Loucy (cell line): ENCODE data around the gene GAD2.
"Not testable (repeated sequence)": the region's sequence is repeated elsewhere in the genome, so short reads cannot be mapped to it uniquely, and the experiment has no call there.

Experiments used
- H2AFZ ChIP-seq: fragments of 200-600 bp; sonication (generic); 2 replicates; pipeline ENCODE4 v1.6.0; 2016; ENCODE audit warnings: antibody characterized with exemption, mild to moderate bottlenecking, low read length, moderate library complexity
- H3F3A ChIP-seq: fragments of 200-600 bp; 2 replicates; pipeline ENCODE4 v1.6.0; 2016; ENCODE audit warnings: antibody characterized with exemption, low read depth, mild to moderate bottlenecking
- H3K27me3 ChIP-seq: fragments of 200-600 bp; sonication (generic); 2 replicates; pipeline ENCODE4 v1.6.1; 2014; ENCODE audit warnings: low read length, mild to moderate bottlenecking; ENCODE audit not compliant: insufficient read depth, poor library complexity, severe bottlenecking
- H3K36me3 ChIP-seq: fragments of 200-600 bp; sonication (generic); 2 replicates; pipeline ENCODE4 v1.6.1; 2016; ENCODE audit warnings: low read length; ENCODE audit not compliant: insufficient read depth
- H3K4me1 ChIP-seq: fragments of 200-600 bp; sonication (generic); 2 replicates; pipeline ENCODE4 v1.5.1; 2014; ENCODE audit warnings: low read length, mild to moderate bottlenecking; ENCODE audit not compliant: insufficient read depth, poor library complexity, severe bottlenecking
- H3K4me2 ChIP-seq: fragments of 200-600 bp; sonication (generic); 2 replicates; pipeline ENCODE4 v1.6.0; 2014; ENCODE audit warnings: antibody characterized with exemption, low read length, low read depth, mild to moderate bottlenecking; ENCODE audit not compliant: poor library complexity, severe bottlenecking
- H3K4me3 ChIP-seq: fragments of 200-600 bp; sonication (generic); 2 replicates; pipeline ENCODE4 v1.5.1; 2014; ENCODE audit warnings: low read length, mild to moderate bottlenecking, mixed read lengths; ENCODE audit not compliant: poor library complexity, severe bottlenecking
- H3K79me2 ChIP-seq: fragments of 200-600 bp; sonication (generic); 2 replicates; pipeline ENCODE4 v1.6.1; 2014; ENCODE audit warnings: low read length; ENCODE audit not compliant: insufficient read depth
- H3K9ac ChIP-seq: fragments of 200-600 bp; sonication (generic); 2 replicates; pipeline ENCODE4 v1.6.0; 2014; ENCODE audit warnings: mild to moderate bottlenecking, low read depth, low read length, moderate library complexity; ENCODE audit not compliant: poor library complexity, severe bottlenecking
- H3K9me2 ChIP-seq: fragments of 200-600 bp; sonication (generic); replicated peaks from 2 replicates; pipeline ENCODE4 v1.6.1; 2016; ENCODE audit warnings: low read depth, low read length, mixed read lengths
- H3K9me3 ChIP-seq: fragments of 200-600 bp; sonication (generic); 2 replicates; pipeline ENCODE4 v1.6.1; 2014; ENCODE audit warnings: mild to moderate bottlenecking, antibody characterized with exemption, low read length, low read depth; ENCODE audit not compliant: insufficient read depth
- H4K20me1 ChIP-seq: fragments of 200-600 bp; sonication (generic); 2 replicates; pipeline ENCODE4 v1.6.0; 2014; ENCODE audit warnings: antibody characterized with exemption, low read length, mild to moderate bottlenecking; ENCODE audit not compliant: insufficient read depth, poor library complexity, severe bottlenecking
- EZH2phosphoT487 ChIP-seq: fragments of 200-600 bp; IDR thresholded peaks from 2 replicates; pipeline ENCODE4 v1.6.1; 2018; ENCODE audit warnings: antibody characterized with exemption, mild to moderate bottlenecking, moderate library complexity, borderline replicate concordance
- TF ChIP-seq, protein P1 (sequence below): fragments of 200-600 bp; sonication (generic); conservative IDR thresholded peaks from 2 replicates; pipeline ENCODE4 v1.5.1; 2014; ENCODE audit warnings: mild to moderate bottlenecking, antibody characterized with exemption, low read length

Gene GAD2

DNA sequence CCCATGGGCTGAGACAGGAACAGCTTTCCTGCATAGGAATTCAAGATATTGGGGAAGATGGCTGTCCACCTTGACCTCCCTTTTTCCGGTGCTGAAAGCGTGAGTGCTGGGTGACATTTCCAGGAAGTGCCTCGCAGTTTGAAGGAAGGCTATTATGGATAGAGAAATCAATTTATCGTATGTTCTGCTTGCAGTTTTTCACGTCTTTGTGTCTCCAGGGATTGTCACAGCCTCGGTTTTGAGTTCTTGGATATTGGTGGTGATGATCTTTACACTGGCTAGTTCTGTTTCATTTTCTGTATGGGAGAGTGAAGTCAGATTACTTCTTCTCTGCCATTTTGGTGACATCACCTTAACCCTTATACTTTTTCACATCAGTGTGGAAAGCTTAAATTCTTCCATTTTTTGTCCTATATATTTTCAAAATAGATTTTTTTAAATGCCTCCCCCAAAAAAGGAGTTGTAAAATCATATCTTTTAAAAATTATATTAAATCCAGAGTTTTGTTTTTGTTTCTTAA lies 119.1 kb downstream of the GAD2 start:
- TF ChIP-seq, protein P1, sequence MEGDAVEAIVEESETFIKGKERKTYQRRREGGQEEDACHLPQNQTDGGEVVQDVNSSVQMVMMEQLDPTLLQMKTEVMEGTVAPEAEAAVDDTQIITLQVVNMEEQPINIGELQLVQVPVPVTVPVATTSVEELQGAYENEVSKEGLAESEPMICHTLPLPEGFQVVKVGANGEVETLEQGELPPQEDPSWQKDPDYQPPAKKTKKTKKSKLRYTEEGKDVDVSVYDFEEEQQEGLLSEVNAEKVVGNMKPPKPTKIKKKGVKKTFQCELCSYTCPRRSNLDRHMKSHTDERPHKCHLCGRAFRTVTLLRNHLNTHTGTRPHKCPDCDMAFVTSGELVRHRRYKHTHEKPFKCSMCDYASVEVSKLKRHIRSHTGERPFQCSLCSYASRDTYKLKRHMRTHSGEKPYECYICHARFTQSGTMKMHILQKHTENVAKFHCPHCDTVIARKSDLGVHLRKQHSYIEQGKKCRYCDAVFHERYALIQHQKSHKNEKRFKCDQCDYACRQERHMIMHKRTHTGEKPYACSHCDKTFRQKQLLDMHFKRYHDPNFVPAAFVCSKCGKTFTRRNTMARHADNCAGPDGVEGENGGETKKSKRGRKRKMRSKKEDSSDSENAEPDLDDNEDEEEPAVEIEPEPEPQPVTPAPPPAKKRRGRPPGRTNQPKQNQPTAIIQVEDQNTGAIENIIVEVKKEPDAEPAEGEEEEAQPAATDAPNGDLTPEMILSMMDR = no peak
- TF ChIP-seq EZH2phosphoT487 = no peak
- no peaks in the 10 kb centered on the region for H3K9me3 ChIP-seq
- no peak overlapping the region for H3K9ac ChIP-seq
- H4K20me1 ChIP-seq = no peaks in the 10 kb centered on the region
- H3K4me1 ChIP-seq = peaks cover 5% of the 10 kb centered on the region
- H3F3A ChIP-seq = no peaks in the 10 kb centered on the region
- H3K9me2 ChIP-seq = no peaks in the 10 kb centered on the region
- H3K4me3 ChIP-seq = peak overlapping the region; percentile 66
- H2AFZ ChIP-seq = peak overlapping the region; percentile 94
- no peaks in the 10 kb centered on the region for H3K36me3 ChIP-seq
- H3K79me2 ChIP-seq = no peaks in the 10 kb centered on the region
- peak overlapping the region; percentile 77 for H3K4me2 ChIP-seq
- H3K27me3 ChIP-seq = no peaks in the 10 kb centered on the region

DNA sequence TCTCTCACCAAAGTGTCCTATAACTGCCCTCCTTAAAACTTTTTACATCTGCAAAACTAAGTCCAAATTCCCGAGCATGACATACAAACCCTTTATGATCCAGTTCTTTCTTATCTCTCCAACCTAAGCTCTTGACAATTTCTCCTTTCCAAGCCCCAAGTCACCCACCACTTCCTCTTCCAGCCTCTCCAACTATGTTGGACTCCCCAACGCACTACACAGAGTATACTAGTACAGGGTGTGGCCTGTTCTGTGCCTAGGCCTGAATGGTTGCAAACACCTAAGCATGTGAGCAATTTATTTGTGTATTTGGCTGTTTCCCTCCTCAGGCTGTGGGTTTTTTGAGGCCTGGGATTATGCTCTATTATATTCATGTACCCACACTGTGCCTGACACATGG lies 120.4 kb downstream of the GAD2 start:
- H3K79me2 ChIP-seq = no peaks in the 10 kb centered on the region
- no peaks in the 10 kb centered on the region for H3K9me2 ChIP-seq
- no peak overlapping the region for H3K4me2 ChIP-seq
- no peaks in the 10 kb centered on the region for H3K36me3 ChIP-seq
- peaks cover 5% of the 10 kb centered on the region for H3K4me1 ChIP-seq
- H3K9ac ChIP-seq = no peak overlapping the region
- H2AFZ ChIP-seq = no peak overlapping the region
- H3K27me3 ChIP-seq = no peaks in the 10 kb centered on the region
- H3K9me3 ChIP-seq = no peaks in the 10 kb centered on the region
- no peaks in the 10 kb centered on the region for H3F3A ChIP-seq
- H4K20me1 ChIP-seq = no peaks in the 10 kb centered on the region
- no peak for TF ChIP-seq EZH2phosphoT487
- TF ChIP-seq, protein P1 = no peak
- H3K4me3 ChIP-seq = no peak overlapping the region

DNA sequence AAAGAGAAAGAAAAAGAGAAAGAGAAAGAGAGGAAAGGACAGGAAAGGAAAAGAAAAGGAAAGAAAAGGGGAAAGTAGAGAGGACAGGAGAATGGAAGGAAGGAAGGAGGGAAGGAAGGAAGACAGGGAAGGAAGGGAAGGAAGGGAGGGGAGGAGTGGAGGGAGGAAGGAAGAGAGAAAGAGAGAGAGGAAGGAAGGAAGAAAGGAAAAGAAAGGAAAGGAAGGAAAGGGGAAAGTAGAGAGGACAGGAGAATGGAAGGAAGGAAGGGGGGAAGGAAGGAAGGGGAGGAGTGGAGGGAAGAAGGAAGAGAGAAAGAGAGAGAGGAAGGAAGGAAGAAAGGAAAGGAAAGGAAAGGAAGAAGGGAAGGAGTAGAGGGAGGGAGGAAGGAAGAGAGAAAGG lies 125.1 kb downstream of the GAD2 start:
- Histone ChIP-seq H4K20me1 (no peaks in the 10 kb centered on the region), H3F3A (no peaks in the 10 kb centered on the region), H3K9ac (no peak overlapping the region), H3K27me3 (no peaks in the 10 kb centered on the region), H2AFZ (no peak overlapping the region), H3K79me2 (no peaks in the 10 kb centered on the region), H3K4me2 (no peak overlapping the region), H3K9me2 (no peaks in the 10 kb centered on the region), H3K9me3 (no peaks in the 10 kb centered on the region), H3K4me1 (no peaks in the 10 kb centered on the region), H3K36me3 (no peaks in the 10 kb centered on the region), H3K4me3 (no peak overlapping the region)
- TF ChIP-seq, protein P1 = no peak
- no peak for TF ChIP-seq EZH2phosphoT487

DNA sequence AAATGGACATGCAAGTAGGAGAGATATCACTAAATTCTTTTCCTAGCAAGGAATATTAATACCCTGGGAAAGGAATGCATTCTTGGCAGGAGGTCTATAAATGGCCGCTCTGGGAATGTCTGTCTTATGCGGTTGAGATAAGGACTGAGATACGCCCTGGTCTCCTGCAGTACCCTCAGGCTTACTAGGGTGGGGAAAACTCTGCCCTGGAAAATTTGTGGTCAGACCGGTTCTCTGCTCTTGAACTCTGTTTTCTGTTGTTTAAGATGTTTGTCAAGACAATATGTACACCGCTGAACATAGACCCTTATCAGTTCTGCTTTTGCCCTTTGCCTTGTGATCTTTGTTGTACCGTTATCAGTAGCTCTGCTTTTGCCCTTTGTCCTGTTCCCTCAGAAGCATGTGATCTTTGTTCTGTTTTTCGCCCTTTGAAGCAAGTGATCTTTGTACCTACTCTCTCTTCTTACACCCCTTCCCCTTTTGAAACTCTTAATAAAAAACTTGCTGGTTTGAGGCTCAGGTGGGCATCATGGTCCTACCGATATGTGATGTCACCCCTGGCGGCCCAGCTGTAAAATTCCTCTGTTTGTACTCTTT lies 132.3 kb downstream of the GAD2 start:
- not testable (repeated sequence) for H3K79me2 ChIP-seq, H3K36me3 ChIP-seq, H3F3A ChIP-seq, H3K4me3 ChIP-seq, H3K27me3 ChIP-seq, H4K20me1 ChIP-seq, H3K9me3 ChIP-seq, H3K4me1 ChIP-seq, H2AFZ ChIP-seq, H3K9me2 ChIP-seq, H3K9ac ChIP-seq, H3K4me2 ChIP-seq
